ENCODE data around the gene PDGFB.
A peak's percentile ranks its signal among the peaks of the same experiment; 100 is the strongest.

PDGFB gene

GRCh38 chr22:39176143-39176713, 68.6 kb downstream of the PDGFB start:
- DNase-seq (ENCODE audit: low read depth, low spot score): peak; percentile 88

- DNase-seq (ENCODE audit: low read depth, low spot score): no peak
Observed at GRCh38 chr22:39175353-39176142, 69.2 kb downstream of the PDGFB start.

DNA sequence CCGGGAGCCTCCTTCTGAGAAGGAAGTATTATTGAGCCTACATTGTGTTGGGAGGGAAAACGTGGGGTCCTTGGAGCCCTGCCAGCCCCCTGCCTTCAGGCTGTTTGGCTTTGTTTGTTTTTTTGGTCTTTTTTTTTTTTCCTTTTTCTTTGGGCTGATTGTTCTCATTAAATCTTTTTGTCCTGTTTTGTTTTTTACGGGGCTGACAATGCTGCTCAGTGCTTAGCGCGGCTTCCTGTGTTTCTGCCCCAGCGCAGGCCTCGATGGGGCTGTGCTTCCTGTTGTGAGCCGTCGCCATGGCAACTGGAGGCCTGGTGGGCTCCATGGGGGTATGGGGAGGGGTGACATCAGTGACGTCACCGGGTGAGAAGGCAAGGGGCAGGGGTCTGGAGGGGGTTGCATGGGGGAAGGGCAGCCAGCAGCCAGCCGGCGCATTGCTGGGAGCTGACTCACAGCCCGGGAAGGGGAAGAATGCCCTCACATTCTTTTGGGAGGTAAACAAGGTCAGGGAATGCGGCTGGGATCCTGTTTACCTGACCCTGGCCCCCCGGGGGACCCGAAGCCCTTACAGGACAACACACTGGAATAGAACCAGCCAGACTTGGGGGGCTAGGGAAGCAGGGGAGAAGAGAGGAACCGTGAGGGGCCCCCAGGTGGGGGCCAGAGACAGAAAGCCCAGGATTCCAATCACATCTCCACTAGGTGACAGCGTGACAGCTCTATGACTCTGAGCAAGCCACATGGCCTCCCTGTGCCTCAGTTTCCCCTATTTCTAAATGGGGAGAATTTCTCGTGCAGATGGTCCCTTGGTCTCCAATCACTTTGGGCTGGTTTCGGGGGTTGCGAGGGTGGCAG, 70.1 kb downstream of the PDGFB start:
- peak; percentile 96 for DNase-seq (ENCODE audit: low read depth, low spot score)

GRCh38 chr22:39173787-39174497, 70.8 kb downstream of the PDGFB start:
- no peak for DNase-seq (ENCODE audit: low read depth, low spot score)

Data from astrocyte of the hippocampus (primary cell).